GM18861 (cell line): Measurements from ENCODE around the gene TNFSF8.

ENCODE experiments used
- ATAC-seq: cut with Tn5 transposase; IDR thresholded peaks from one replicate; pipeline ENCODE4 v1.9.1; 2021; ENCODE audit not compliant: unreplicated experiment

Gene TNFSF8

DNA sequence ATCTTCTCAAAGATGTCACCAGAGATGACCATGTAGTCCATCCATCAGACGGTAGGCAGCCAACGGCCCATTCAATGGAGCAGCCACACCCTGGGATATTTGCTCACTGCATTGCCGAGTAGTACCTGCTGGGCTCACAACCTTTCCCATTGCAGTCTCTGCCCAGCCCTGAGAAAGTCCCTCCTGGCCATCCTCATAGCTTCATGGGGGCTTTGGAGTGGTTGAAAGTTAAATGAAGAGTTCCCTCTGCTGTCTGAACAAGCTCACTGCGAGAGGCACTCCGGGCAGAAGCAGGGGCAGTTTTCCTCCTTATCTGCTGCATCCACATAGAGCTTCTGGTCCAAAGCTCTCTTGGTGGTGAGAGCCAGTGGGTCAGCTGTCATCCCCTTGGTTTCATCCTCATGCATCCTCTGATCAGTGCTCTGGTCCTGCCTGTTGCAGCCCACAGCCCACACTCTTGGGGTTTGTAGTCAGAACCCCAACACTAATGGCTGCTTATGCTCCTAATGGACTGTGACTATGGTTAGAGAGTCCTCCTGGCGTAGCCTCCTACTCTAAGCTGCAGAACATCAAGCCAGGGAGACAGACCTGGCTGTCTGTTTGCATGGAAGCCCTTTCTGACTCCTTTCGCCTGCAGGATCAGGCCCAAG, 23.3 kb downstream of the TNFSF8 start:
- no peak for ATAC-seq

GRCh38 chr9:114905170-114905940, 25.0 kb downstream of the TNFSF8 start:
- no peak for ATAC-seq

GRCh38 chr9:114902786-114903524, 27.4 kb downstream of the TNFSF8 start:
- ATAC-seq = no peak

- ATAC-seq = no peak
Observed at GRCh38 chr9:114900942-114901802, 29.2 kb downstream of the TNFSF8 start.

- ATAC-seq = no peak
Observed at GRCh38 chr9:114899995-114900394, 30.4 kb downstream of the TNFSF8 start.

GRCh38 chr9:114899461-114899860, 30.9 kb downstream of the TNFSF8 start:
- ATAC-seq = no peak

- no peak for ATAC-seq
Observed at GRCh38 chr9:114898741-114899140, 31.6 kb downstream of the TNFSF8 start.

DNA sequence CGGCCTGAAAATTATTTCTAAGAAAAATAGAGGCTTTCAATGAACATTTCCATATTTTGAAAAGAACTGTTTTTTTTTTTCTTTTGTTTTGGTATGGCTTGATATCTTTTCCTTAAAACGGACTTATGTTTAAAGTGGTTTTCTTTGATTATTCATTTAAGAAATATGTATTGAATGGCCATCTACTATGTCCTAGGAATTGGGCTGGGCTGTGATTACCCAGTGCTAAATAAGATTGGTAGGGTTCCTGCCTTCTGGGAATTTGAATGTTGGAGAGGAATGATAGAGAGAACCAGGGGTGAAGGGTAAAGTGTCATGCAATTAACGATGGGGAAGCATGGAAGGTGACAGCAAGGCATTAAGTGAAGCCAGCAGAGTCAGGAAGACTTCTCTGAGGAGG, 33.2 kb downstream of the TNFSF8 start:
- ATAC-seq = no peak

DNA sequence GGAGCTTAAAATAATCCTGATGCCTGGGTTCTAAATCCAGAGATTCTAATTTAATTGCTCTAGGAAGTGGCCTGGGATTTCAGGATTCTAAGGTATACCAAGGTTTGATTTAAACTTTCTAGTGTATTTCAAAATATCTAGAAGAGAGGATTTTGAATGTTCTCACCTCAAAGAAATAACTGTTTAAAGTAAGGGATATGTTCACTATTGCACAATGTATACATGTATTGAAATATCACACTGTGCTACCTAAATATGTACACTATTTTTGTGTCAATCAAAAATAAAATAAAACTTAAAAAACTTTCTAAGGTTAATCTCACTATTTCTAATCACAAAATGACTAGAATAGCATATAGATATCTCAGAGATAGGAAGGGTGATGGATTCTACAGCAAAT, 34.0 kb downstream of the TNFSF8 start:
- no peak for ATAC-seq

GRCh38 chr9:114895521-114895991, 34.8 kb downstream of the TNFSF8 start:
- ATAC-seq = no peak

DNA sequence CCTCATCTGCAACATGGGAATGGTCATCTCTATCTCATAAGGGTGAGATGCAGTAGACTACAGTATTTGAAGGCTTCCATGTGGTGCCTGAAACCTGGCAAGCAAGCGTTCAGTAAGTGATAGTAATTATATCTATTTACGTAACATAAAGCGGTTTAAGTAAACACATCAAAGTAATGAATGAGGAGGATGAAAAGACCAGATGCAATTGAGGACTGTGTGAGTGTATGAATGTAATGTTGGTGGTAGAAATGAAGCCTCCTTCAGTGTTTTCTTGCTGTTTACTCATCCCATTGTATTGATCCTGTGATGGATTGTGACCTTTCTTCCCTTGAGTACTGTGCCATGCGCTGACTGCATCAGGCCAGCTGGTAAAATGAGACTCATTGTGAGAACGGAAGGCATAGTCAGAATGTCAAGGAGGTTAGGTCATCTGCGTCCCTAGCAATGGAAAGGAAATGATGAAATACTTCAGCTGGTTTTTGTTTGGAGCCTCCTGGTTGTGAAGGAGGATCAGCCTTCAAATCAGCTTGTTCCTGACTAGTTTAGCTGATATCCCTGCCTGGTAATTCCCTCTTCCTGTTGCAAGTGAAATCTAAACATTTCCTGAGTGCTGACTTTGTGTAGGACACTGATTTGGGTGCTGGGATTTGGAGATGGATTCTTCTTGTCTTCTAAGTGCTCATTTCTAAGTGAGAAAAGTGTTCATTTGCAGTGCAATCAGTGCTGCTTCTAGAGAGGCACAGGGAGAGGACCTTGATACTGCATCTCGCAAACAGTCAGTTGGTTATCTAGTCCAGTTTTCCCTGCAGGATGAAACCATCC, 35.6 kb downstream of the TNFSF8 start:
- ATAC-seq = no peak

- ATAC-seq = no peak
Observed at GRCh38 chr9:114894206-114894605, 36.2 kb downstream of the TNFSF8 start.

DNA sequence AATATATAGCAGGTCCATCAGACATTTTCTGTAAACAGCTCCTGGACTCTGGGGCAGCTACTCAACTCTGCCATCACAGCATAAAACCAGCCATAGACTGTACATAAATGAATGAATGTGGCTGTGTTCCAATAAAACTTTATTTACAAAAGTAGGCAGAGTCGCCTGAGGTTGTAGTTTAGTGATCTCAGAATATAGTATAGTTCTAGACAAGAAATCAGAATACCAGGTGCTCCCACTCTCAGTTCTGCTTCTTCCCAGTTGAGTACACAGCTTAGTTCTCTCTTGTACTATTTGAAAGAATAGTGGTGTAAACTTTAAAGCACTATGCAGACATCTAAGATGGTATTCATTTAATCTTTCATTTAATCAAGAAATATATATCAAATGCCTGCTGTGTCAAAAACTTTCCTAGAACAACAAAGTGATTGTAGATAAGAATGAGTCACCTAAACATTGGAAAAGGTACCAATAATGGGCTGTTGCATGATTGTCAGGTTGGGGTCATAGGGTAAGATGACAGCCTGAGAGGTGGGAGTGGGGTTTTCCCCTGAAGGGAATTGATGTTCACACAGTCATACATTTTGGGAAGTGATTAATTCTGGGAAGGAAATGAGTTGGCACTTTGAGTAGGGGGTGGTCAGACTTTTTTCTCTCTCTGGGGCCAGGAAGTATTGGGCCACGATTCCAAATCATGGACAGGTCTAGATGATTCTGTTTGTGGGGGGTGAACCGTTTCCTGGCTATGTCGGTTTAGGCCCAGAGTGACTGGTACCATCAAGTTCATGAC, 37.0 kb downstream of the TNFSF8 start:
- ATAC-seq = no peak

DNA sequence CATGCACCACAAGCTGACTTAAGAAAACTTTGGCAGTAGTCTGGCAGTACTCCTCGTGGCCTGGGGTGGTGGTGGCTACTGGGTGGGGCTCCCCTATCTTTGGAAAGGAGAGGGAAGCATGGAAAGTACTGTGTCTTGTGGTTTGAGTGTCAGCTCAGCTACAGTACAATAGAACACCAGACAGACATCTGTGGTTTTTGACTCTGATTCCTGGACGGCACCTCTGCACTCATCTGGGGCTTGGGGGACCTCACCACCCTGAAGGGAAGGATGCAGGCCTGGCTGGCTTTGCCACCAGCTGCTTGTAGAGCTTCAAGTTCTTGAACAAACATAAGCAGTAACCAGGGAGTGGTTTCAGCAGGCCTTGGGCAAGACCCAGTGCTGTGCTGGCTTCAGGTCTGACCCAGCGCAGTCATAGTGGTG, 40.6 kb downstream of the TNFSF8 start:
- no peak for ATAC-seq

DNA sequence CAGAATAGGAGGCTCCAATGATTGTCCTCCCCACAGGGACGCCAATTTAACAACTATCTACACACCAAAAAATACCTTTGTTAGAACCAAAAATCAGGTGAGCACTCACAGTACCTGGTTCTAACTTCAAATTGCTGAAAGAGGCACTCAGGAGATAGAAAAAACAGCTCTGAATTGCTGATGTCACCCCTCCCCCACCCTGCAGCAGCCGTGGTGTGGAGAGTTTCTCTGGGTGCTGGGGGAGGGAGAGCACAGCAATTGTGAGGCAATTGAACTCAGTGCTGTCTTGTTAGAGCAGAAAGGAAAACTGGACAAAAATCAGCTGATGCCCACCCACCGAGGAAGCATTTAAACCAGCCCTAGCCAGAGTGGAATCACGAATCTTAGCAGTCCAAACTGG, 41.8 kb downstream of the TNFSF8 start:
- no peak for ATAC-seq

- ATAC-seq = no peak
Observed at GRCh38 chr9:114887963-114888362, 42.4 kb downstream of the TNFSF8 start.

- ATAC-seq = no peak
Observed at GRCh38 chr9:114884787-114885452, 45.5 kb downstream of the TNFSF8 start.

DNA sequence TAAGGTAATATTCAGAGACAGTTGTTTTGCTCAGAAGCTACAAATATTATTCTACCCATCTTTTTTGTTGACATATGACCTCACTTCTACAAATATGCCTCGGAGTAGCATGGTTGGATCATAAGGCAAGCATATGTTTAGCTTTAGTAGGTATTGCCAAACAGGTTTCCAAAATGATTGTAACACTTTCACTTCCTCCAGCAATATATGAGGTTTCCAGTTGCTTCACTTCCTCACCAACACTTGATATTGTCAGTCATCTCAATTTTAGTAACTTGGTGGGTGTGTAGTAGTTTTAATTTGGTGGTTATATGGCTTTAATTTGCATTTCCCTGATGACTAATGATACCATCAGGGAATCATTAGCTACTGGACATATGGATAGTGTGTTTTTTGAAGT, 46.7 kb downstream of the TNFSF8 start:
- ATAC-seq = no peak

DNA sequence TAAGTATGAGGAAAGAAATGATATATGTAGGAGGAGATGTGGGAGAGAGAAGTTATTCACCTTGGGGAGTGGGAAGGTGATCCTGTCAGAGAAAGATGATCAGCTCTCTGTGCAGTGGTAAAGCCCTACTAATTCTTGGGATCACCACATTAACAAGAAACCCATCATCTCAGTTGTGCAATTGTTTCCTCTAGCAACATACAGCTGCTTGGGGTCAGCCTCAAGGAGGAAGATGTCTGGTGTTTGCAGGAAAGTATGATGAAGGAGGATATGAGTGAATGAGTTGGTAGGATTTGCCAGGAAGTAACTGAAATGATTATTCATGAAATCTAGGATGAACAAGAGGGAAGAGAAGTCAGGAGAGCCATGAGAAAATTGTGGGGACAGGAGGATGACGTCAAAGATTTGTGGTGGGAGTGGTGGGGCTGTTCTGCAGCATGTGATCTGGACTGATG, 50.1 kb downstream of the TNFSF8 start:
- ATAC-seq = no peak
